SIG-M5 treated with dmso at 0.1 percent for 504 hours (cell line): Measurements from ENCODE around the gene CDCA8.
"Not testable (repeated sequence)": the region's sequence is repeated elsewhere in the genome, so short reads cannot be mapped to it uniquely, and the experiment has no call there.

Experiments
- DNase-seq: peaks from one replicate; lab custom pipeline; 2025; ENCODE audit not compliant: unreplicated experiment; lab: John Stamatoyannopoulos, UW

The CDCA8 gene

GRCh38 chr1:37672136-37672870 is 20.0 kb upstream of the CDCA8 start:
- no peak for DNase-seq

DNA sequence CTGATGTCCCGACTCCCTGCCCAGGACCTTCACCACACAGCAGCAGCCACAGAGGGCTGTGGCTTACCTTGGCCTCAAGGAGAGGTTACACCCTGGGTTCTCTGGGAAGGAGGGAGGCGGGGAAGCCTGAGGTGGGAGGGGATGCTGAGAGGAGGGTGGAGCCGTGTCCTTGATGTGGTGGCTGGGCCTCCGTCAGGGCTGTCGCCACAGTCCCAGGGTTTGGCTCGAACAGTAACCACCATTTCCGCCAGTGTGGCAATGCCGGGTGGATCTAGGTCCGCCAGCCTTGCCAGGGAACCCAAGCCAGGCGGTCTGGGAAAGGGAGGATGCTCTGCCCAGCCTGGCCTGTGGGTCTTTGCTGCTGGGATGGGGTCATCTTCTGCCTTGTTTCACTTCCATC is 18.4 kb upstream of the CDCA8 start:
- peak; percentile 34 for DNase-seq

GRCh38 chr1:37676281-37677142 is 15.8 kb upstream of the CDCA8 start:
- DNase-seq = peak; percentile 75

DNA sequence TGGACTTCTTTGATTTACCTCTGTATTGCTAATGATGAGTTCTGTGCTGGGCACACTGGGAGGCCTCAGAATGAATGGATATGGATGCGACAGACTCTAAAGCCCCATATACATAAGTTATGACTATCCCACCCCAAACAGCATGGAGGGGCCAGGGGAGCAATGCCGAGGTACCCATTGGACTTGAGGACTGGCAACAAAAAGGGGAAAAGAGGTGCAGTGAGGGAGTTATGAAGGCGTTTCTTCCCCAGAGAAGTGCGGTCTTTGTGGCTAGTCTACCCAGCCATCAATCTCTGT is 15.2 kb upstream of the CDCA8 start:
- DNase-seq = no peak

DNA sequence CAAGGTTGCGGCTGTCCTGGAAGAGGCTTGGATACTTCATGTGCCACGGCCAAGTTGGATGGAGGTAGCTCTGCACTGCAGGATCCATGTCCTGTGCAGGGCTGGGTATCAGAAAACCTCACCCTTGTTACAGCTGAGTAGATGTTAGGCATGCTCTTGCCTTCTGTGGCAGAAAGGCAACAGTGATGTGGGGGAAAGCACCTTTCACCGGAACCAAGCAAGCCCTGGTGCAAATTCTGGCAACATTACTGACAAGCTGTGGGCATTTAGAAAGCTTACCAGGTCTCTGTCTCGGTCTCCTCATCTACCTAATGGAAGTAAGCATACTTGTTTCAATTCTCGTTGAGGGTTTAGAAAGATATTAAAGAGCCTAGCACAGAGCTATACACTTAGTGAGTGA is 14.5 kb upstream of the CDCA8 start:
- no peak for DNase-seq

GRCh38 chr1:37680933-37681332 is 11.4 kb upstream of the CDCA8 start:
- DNase-seq = no peak

DNA sequence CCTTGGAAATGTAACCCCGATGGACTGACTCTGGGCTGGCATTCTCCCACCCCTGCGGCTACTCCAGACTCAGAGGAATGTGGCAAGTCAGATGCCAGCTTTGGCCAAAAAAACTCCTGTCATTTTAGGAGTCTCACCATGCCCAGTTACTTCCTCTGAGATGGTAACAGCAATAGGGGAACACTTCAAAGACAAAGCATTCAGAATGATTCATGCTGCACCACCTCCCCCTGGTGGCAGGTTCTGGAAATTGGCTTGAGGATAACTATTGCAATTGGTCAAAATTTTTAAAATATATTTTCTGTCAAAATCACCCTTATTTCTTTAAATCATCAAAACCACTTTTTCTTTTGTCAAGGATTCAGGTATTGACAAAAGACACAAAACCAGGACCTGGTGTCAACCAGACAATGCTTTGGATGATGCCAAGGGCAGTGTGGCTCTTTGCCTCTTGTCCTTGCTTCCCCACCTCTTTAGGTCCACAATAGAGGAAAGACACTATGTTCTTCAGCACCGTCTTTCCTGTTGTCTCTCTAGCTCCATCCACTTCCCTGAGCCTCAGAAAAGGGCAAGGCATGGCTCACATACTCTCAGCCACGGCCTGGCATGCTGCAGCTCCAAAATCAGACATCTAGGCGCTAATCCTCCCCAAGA is 9.9 kb upstream of the CDCA8 start:
- DNase-seq = peak; percentile 73

- DNase-seq = not testable (repeated sequence)
Observed at GRCh38 chr1:37684182-37684581, 8.1 kb upstream of the CDCA8 start.

GRCh38 chr1:37685722-37686121 is 6.6 kb upstream of the CDCA8 start:
- DNase-seq = no peak

- DNase-seq = not testable (repeated sequence)
Observed at GRCh38 chr1:37687764-37688163, 4.6 kb upstream of the CDCA8 start.

- no peak for DNase-seq
Observed at GRCh38 chr1:37688926-37689325, 3.4 kb upstream of the CDCA8 start.

DNA sequence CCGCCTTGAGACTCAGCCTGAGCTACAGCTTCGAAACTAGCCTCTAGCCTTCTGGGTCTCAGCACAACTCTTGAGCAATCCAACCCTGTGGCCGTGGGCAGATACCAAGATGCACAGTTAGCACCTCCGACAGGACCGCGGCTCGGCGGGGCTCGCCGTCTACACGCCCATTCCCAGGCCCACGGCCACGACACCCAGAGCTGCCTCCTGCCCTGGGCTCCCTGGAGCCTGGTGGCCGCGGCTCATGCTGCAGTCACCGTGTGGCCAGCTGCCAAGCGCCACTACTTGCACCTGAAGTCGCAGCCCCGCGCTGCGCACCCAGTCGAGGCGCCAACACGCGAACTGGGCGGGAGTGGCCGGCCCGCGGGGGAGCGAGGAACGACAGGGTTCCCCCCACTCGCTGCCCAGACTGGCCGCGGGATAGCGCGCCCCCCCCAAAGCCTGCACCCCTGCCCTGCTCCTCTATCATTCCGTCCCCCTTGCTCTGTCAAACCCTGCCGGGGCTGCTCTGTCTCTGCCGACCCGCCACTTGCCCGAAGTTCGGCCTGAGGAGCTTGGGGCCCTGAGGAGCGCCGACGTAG is 729 bp upstream of the CDCA8 start:
- DNase-seq = peak; percentile 70

GRCh38 chr1:37692834-37693175 is 489 bp downstream of the CDCA8 start:
- DNase-seq = no peak

DNA sequence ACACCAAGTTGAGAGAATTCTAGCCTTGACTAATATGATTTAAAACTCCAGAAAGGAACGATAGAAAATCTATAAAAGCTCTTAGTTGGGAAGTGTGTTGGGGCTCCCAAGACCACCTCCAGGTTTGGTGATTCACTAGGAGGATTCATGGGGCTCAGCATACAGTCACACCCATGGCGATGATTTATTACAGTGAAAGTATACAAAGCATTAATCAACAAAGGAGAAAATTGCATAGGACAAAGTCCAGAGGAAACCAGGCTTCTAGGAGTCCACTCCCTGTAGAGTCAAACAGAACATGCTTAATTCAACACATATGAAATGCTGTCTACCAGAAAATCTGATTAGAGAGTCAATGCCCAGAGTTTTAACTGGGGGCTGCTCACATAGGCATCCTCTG is 4.8 kb downstream of the CDCA8 start:
- DNase-seq = no peak

DNA sequence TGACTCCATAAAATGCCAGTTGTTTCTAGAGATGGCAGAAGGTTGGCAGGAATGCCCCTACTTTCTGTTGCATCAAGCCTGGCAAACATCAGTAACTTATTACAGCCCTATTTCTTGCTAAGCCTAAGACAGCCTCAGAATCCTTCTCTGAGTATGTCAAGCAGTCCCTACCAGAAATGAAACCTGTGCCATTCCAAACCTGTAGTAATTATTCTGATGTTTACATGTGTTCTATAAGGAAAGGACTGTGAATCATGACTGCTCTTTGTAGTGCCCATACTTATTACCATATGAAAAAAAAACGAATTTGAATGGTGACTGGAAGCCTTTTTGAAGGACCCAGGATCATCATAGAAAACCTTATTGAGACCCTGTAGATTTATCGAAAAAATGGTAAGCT is 5.4 kb downstream of the CDCA8 start:
- DNase-seq = no peak

- no peak for DNase-seq
Observed at GRCh38 chr1:37699147-37699546, 6.8 kb downstream of the CDCA8 start.

GRCh38 chr1:37701051-37701450 is 8.7 kb downstream of the CDCA8 start:
- no peak for DNase-seq

DNA sequence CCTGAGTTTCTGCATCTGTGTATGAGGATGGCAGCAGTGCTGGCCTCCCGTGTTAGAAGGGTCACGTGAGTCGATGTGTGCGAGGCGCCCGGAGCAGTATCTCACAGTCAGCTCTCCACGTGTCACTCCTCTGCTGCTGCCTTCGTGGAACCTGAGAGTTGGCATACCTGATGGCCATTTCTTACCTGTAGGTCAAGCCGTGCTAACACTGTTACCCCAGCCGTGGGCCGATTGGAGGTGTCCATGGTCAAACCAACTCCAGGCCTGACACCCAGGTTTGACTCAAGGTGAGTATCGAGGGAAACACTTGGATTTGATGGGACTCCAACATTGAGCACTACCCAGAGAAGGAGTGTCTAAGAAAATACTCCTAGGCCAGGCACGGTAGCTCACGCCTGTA is 10.7 kb downstream of the CDCA8 start:
- DNase-seq = no peak

GRCh38 chr1:37704966-37705365 is 12.7 kb downstream of the CDCA8 start:
- DNase-seq = no peak

GRCh38 chr1:37705399-37705798 is 13.1 kb downstream of the CDCA8 start:
- no peak for DNase-seq

GRCh38 chr1:37708471-37708870 is 16.2 kb downstream of the CDCA8 start:
- no peak for DNase-seq

DNA sequence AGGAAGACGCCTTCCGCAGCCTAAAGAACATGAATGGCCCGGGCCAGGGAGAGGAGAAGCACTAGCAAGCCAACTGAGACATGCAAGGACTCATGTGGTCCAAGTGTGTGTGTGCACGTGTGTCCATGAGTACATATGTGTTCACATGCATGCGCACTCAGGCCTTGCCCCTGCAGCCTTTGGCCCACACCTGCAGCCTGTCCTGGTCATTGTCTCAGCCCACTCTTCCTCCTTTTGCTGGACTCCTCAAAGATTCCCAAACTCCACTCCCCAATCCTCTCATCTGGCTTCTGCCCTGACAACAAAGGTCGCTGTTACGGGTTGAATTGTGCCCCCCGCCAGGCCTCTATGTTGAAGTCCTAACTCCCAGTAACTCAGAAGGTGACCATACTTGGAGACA is 21.9 kb downstream of the CDCA8 start:
- no peak for DNase-seq
